ENCODE measurements around the gene OAS2. TPM values are rescaled to one million over a fixed set of nuclear protein-coding genes. Genes with fewer than 3 reads are reported as not detected.

Gene OAS2
- total RNA-seq, 3 donors from 2014 or later, result 27.8 to 36.0 (median 34.9) TPM

- no peaks in the 10 kb centered on the region for H3K4me1 Mint-ChIP-seq (ENCODE audit: low read depth)
- H3K36me3 Mint-ChIP-seq (ENCODE audit: insufficient read depth), result peaks cover 57% of the 10 kb centered on the region
- H3K4me3 Mint-ChIP-seq, result no peak overlapping the region
- no peaks in the 10 kb centered on the region for H3K27me3 Mint-ChIP-seq (ENCODE audit: low read depth)
- H3K9me3 Mint-ChIP-seq, result peaks cover 7% of the 10 kb centered on the region
- ATAC-seq, result no peak
- DNase-seq, result no peak
These were observed 27.4 kb downstream of the OAS2 start for GRCh38 chr12:113005762-113006161.

- Mint-ChIP-seq H3K36me3 (ENCODE audit: insufficient read depth) (peaks cover 61% of the 10 kb centered on the region), H3K4me3 (no peak overlapping the region), H3K9me3 (peaks cover 10% of the 10 kb centered on the region), H3K4me1 (ENCODE audit: low read depth) (no peaks in the 10 kb centered on the region), H3K27me3 (ENCODE audit: low read depth) (no peaks in the 10 kb centered on the region)
- ATAC-seq (no peak), DNase-seq (no peak)
These were observed 27.9 kb downstream of the OAS2 start for GRCh38 chr12:113006206-113006605.

GRCh38 chr12:113006641-113007040, 28.3 kb downstream of the OAS2 start:
- Mint-ChIP-seq H3K36me3 (ENCODE audit: insufficient read depth) (peaks cover 62% of the 10 kb centered on the region), H3K9me3 (peaks cover 10% of the 10 kb centered on the region), H3K4me1 (ENCODE audit: low read depth) (no peaks in the 10 kb centered on the region), H3K27me3 (ENCODE audit: low read depth) (no peaks in the 10 kb centered on the region), H3K4me3 (no peak overlapping the region)
- ATAC-seq (no peak), DNase-seq (no peak)

- no peak for ATAC-seq
- Mint-ChIP-seq H3K27me3 (ENCODE audit: low read depth) (no peaks in the 10 kb centered on the region), H3K4me3 (no peak overlapping the region), H3K36me3 (ENCODE audit: insufficient read depth) (peaks cover 64% of the 10 kb centered on the region), H3K9me3 (peaks cover 10% of the 10 kb centered on the region), H3K4me1 (ENCODE audit: low read depth) (no peaks in the 10 kb centered on the region)
- no peak for DNase-seq
These were observed 28.8 kb downstream of the OAS2 start for GRCh38 chr12:113007166-113007565.

GRCh38 chr12:113010701-113011100, 32.4 kb downstream of the OAS2 start:
- H3K4me1 Mint-ChIP-seq (ENCODE audit: low read depth), result no peaks in the 10 kb centered on the region

GRCh38 chr12:113014565-113014964, 36.2 kb downstream of the OAS2 start:
- Mint-ChIP-seq H3K27me3 (ENCODE audit: low read depth) (no peaks in the 10 kb centered on the region), H3K36me3 (ENCODE audit: insufficient read depth) (peaks cover 22% of the 10 kb centered on the region), H3K4me3 (no peak overlapping the region), H3K9me3 (peaks cover 10% of the 10 kb centered on the region), H3K4me1 (ENCODE audit: low read depth) (no peaks in the 10 kb centered on the region)
- ATAC-seq (no peak), DNase-seq (no peak)

More at GRCh38 chr12:113010701-113011100, 32.4 kb downstream of the OAS2 start:
- Mint-ChIP-seq H3K4me3 (no peak overlapping the region), H3K9me3 (peaks cover 10% of the 10 kb centered on the region), H3K36me3 (ENCODE audit: insufficient read depth) (peaks cover 49% of the 10 kb centered on the region), H3K27me3 (ENCODE audit: low read depth) (no peaks in the 10 kb centered on the region)
- DNase-seq (no peak), ATAC-seq (no peak)

- Mint-ChIP-seq H3K36me3 (ENCODE audit: insufficient read depth) (peaks cover under 1% of the 10 kb centered on the region), H3K27me3 (ENCODE audit: low read depth) (no peaks in the 10 kb centered on the region), H3K9me3 (no peaks in the 10 kb centered on the region), H3K4me1 (ENCODE audit: low read depth) (no peaks in the 10 kb centered on the region), H3K4me3 (no peak overlapping the region)
- DNase-seq, result no peak
- no peak for ATAC-seq
These were observed 38.5 kb downstream of the OAS2 start for GRCh38 chr12:113016796-113017195.

GRCh38 chr12:113019025-113019424, 40.7 kb downstream of the OAS2 start:
- no peak for DNase-seq
- Mint-ChIP-seq H3K4me3 (no peak overlapping the region), H3K36me3 (ENCODE audit: insufficient read depth) (no peaks in the 10 kb centered on the region), H3K9me3 (no peaks in the 10 kb centered on the region), H3K27me3 (ENCODE audit: low read depth) (no peaks in the 10 kb centered on the region), H3K4me1 (ENCODE audit: low read depth) (peaks cover 3% of the 10 kb centered on the region)
- no peak for ATAC-seq

- no peak for DNase-seq
- Mint-ChIP-seq H3K36me3 (ENCODE audit: insufficient read depth) (no peaks in the 10 kb centered on the region), H3K27me3 (ENCODE audit: low read depth) (no peaks in the 10 kb centered on the region), H3K4me3 (no peak overlapping the region), H3K9me3 (no peaks in the 10 kb centered on the region), H3K4me1 (ENCODE audit: low read depth) (peaks cover 3% of the 10 kb centered on the region)
- ATAC-seq, result no peak
These were observed 43.2 kb downstream of the OAS2 start for GRCh38 chr12:113021500-113021899.

- Mint-ChIP-seq H3K36me3 (ENCODE audit: insufficient read depth) (no peaks in the 10 kb centered on the region), H3K9me3 (no peaks in the 10 kb centered on the region), H3K27me3 (ENCODE audit: low read depth) (no peaks in the 10 kb centered on the region), H3K4me3 (no peak overlapping the region), H3K4me1 (ENCODE audit: low read depth) (peaks cover 3% of the 10 kb centered on the region)
- DNase-seq (no peak), ATAC-seq (peak in 1 of 2 donors; percentile 61)
These were observed 44.4 kb downstream of the OAS2 start for GRCh38 chr12:113022563-113023297.

GRCh38 chr12:113027726-113028125, 49.4 kb downstream of the OAS2 start:
- no peak for DNase-seq
- H3K9me3 Mint-ChIP-seq, result no peaks in the 10 kb centered on the region
- peaks cover 5% of the 10 kb centered on the region for H3K27me3 Mint-ChIP-seq (ENCODE audit: low read depth)
- H3K36me3 Mint-ChIP-seq (ENCODE audit: insufficient read depth), result no peaks in the 10 kb centered on the region
- H3K4me3 Mint-ChIP-seq, result no peak overlapping the region
- H3K4me1 Mint-ChIP-seq (ENCODE audit: low read depth), result peaks cover 5% of the 10 kb centered on the region
- no peak for ATAC-seq

GRCh38 chr12:113030875-113031525, 52.7 kb downstream of the OAS2 start:
- H3K27me3 Mint-ChIP-seq (ENCODE audit: low read depth), result peaks cover 7% of the 10 kb centered on the region
- no peak overlapping the region for H3K4me3 Mint-ChIP-seq
- H3K4me1 Mint-ChIP-seq (ENCODE audit: low read depth), result peaks cover 4% of the 10 kb centered on the region
- H3K9me3 Mint-ChIP-seq, result no peaks in the 10 kb centered on the region
- ATAC-seq (no peak), DNase-seq (no peak)
- H3K36me3 Mint-ChIP-seq (ENCODE audit: insufficient read depth), result no peaks in the 10 kb centered on the region

- no peaks in the 10 kb centered on the region for H3K9me3 Mint-ChIP-seq
- no peaks in the 10 kb centered on the region for H3K36me3 Mint-ChIP-seq (ENCODE audit: insufficient read depth)
- ATAC-seq, result peak in 1 of 2 donors; percentile 32
- no peak for DNase-seq
- no peaks in the 10 kb centered on the region for H3K4me1 Mint-ChIP-seq (ENCODE audit: low read depth)
- H3K27me3 Mint-ChIP-seq (ENCODE audit: low read depth), result peaks cover 2% of the 10 kb centered on the region
- no peak overlapping the region for H3K4me3 Mint-ChIP-seq
These were observed 61.7 kb downstream of the OAS2 start for GRCh38 chr12:113039911-113040445.

GRCh38 chr12:113040722-113041171, 62.4 kb downstream of the OAS2 start:
- ATAC-seq (no peak), DNase-seq (no peak)
- Mint-ChIP-seq H3K36me3 (ENCODE audit: insufficient read depth) (no peaks in the 10 kb centered on the region), H3K4me1 (ENCODE audit: low read depth) (no peaks in the 10 kb centered on the region), H3K4me3 (no peak overlapping the region), H3K27me3 (ENCODE audit: low read depth) (peaks cover 2% of the 10 kb centered on the region), H3K9me3 (no peaks in the 10 kb centered on the region)

- Mint-ChIP-seq H3K4me1 (ENCODE audit: low read depth) (no peaks in the 10 kb centered on the region), H3K36me3 (ENCODE audit: insufficient read depth) (no peaks in the 10 kb centered on the region), H3K9me3 (no peaks in the 10 kb centered on the region), H3K27me3 (ENCODE audit: low read depth) (peaks cover 2% of the 10 kb centered on the region), H3K4me3 (no peak overlapping the region)
- DNase-seq (no peak), ATAC-seq (no peak)
These were observed 63.2 kb downstream of the OAS2 start for GRCh38 chr12:113041560-113041959.

Data from activated T-cell treated with anti-CD3 and anti-CD28 coated beads, Interleukin-2, amount 50 U/mL, for 4 hours (primary cell).